Activated CD8-positive, alpha-beta memory T cell treated with anti-CD3 and anti-CD28 coated beads, Interleukin-2, amount 50 U/mL, for 1 hour (primary cell): ENCODE measurements around the gene ANKRD13A.
"Not testable (repeated sequence)": the region's sequence is repeated elsewhere in the genome, so short reads cannot be mapped to it uniquely, and the experiment has no call there.

Experiments
- DNase-seq: peaks from one replicate; pipeline ENCODE4 v3.0.0-alpha.2; 2020; ENCODE audit errors: extremely low read depth

The ANKRD13A gene

GRCh38 chr12:109983432-109984142 lies 15.6 kb upstream of the ANKRD13A start:
- no peak for DNase-seq

GRCh38 chr12:109986236-109986635 lies 13.0 kb upstream of the ANKRD13A start:
- DNase-seq = not testable (repeated sequence)

- no peak for DNase-seq
These were observed 11.6 kb upstream of the ANKRD13A start for GRCh38 chr12:109987615-109988014.

GRCh38 chr12:109988274-109988673 lies 11.0 kb upstream of the ANKRD13A start:
- DNase-seq = no peak

- DNase-seq = no peak
These were observed 10.3 kb upstream of the ANKRD13A start for GRCh38 chr12:109988903-109989302.

- no peak for DNase-seq
These were observed 9.8 kb upstream of the ANKRD13A start for GRCh38 chr12:109989380-109989779.

- DNase-seq = no peak
These were observed 7.6 kb upstream of the ANKRD13A start for GRCh38 chr12:109991586-109991985.

- DNase-seq = no peak
These were observed 6.1 kb upstream of the ANKRD13A start for GRCh38 chr12:109993091-109993490.

GRCh38 chr12:109994401-109995175 lies 4.6 kb upstream of the ANKRD13A start:
- no peak for DNase-seq

GRCh38 chr12:109995361-109995685 lies 3.9 kb upstream of the ANKRD13A start:
- DNase-seq = no peak

GRCh38 chr12:109995686-109996482 lies 3.3 kb upstream of the ANKRD13A start, which contains the start of gene GIT2:
Gene GIT2, minus strand, starts transcription at chr12:109996368. Its CDS starts 144 bp downstream, at chr12:109996224.
- peak; percentile 87 for DNase-seq

GRCh38 chr12:109996483-109996853 lies 2.8 kb upstream of the ANKRD13A start:
- no peak for DNase-seq

- no peak for DNase-seq
These were observed 1.8 kb upstream of the ANKRD13A start for GRCh38 chr12:109997393-109997792.

GRCh38 chr12:109998241-109998903 lies 858 bp upstream of the ANKRD13A start:
- DNase-seq = no peak

GRCh38 chr12:109999649-109999971 lies 380 bp downstream of the ANKRD13A start:
- DNase-seq = no peak

GRCh38 chr12:109999983-110000505 lies 814 bp downstream of the ANKRD13A start:
- DNase-seq = no peak

GRCh38 chr12:110001596-110001995 lies 2.4 kb downstream of the ANKRD13A start:
- DNase-seq = no peak

GRCh38 chr12:110002676-110003515 lies 3.7 kb downstream of the ANKRD13A start:
- no peak for DNase-seq

- no peak for DNase-seq
These were observed 5.4 kb downstream of the ANKRD13A start for GRCh38 chr12:110004598-110004997.

GRCh38 chr12:110005319-110005973 lies 6.2 kb downstream of the ANKRD13A start:
- no peak for DNase-seq
